BJ (cell line): ENCODE data around the gene ID2. TPM values are rescaled to one million over a fixed set of nuclear protein-coding genes. Genes with fewer than 3 reads are reported as not detected.
A peak's percentile ranks its signal among the peaks of the same experiment; 100 is the strongest.

Experiments used
- CTCF ChIA-PET: fragments of 350-600 bp; formaldehyde crosslinking; extraction: SDS; loops from one replicate; lab custom pipeline; 2021; ENCODE audit warnings: antibody characterized with exemption, inconsistent platforms; lab: Yijun Ruan, JAX
- POLR2A ChIA-PET: fragments of 300-600 bp; sonication (Branson Sonifier 250); formaldehyde crosslinking; extraction: SDS; loops from one replicate; lab custom pipeline; 2021; ENCODE audit warnings: antibody characterized with exemption; lab: Charles Lee
- DNase-seq: peaks from one replicate; pipeline ENCODE4 v3.0.0-alpha.2; 2011; ENCODE audit warnings: low read depth
- H3K27me3 ChIP-seq: 2 replicates; pipeline ENCODE4 v1.6.0; 2011; ENCODE audit warnings: low read length; ENCODE audit not compliant: control insufficient read depth, insufficient read depth
- H3K36me3 ChIP-seq: 2 replicates; pipeline ENCODE4 v1.5.1; 2011; ENCODE audit warnings: low read length; ENCODE audit not compliant: control insufficient read depth, insufficient read depth
- H3K4me3 ChIP-seq: 2 replicates; pipeline ENCODE4 v1.5.1; 2011; ENCODE audit warnings: low read depth, mild to moderate bottlenecking, control low read depth, low read length
- polyA plus RNA-seq: library from polyadenylated mRNA; depleted of rRNA; stranded (reverse); fragments of >200 nt; gene quantifications from 2 replicates; pipeline ENCODE4 v1.2.3, GENCODE V29; 2011
- TF ChIP-seq, protein P1 (sequence below): IDR thresholded peaks from 2 replicates; pipeline ENCODE4 v1.5.1; 2011; ENCODE audit warnings: low read depth, mild to moderate bottlenecking, control low read depth, inconsistent platforms, low read length, moderate library complexity; ENCODE audit not compliant: insufficient read depth

ID2 gene
- polyA plus RNA-seq, 1 experiment = 242 TPM

DNA sequence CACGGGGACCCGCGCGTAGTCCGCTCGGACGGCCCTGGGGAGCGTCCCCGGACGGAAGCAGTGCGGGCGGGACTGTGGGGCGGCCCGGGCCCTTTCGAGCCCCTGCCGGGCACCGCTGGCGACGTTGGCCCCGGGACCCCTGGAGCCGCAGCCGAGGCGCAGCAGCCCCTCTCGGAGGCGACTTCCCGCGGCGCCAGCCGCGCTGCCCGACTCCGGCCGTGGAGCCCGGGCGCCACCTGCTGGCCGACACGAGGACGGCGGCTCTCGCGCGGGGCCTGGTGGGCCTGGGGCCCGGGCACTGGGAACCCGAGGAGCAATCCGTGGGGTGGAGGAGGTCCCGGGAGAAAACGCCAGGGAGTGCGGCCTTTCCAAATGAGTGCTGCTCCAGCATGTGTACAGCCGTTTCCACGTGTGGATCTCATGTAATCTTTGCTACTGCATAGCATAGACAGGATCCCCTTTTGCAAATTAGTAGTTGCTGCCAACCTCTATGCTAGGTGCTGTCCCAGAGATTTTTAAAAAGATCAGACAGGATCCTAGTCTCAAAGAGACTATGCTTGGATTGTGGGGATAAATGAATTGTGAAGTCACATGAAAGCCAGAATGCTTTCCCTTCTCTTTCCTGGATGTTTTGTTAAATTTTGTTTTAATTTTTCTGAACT, 4.0 kb downstream of the ID2 start:
- Histone ChIP-seq H3K4me3 (peak overlapping the region; percentile 94), H3K36me3 (no peaks in the 10 kb centered on the region), H3K27me3 (no peaks in the 10 kb centered on the region)
- no peak for DNase-seq
- TF ChIP-seq, protein P1, sequence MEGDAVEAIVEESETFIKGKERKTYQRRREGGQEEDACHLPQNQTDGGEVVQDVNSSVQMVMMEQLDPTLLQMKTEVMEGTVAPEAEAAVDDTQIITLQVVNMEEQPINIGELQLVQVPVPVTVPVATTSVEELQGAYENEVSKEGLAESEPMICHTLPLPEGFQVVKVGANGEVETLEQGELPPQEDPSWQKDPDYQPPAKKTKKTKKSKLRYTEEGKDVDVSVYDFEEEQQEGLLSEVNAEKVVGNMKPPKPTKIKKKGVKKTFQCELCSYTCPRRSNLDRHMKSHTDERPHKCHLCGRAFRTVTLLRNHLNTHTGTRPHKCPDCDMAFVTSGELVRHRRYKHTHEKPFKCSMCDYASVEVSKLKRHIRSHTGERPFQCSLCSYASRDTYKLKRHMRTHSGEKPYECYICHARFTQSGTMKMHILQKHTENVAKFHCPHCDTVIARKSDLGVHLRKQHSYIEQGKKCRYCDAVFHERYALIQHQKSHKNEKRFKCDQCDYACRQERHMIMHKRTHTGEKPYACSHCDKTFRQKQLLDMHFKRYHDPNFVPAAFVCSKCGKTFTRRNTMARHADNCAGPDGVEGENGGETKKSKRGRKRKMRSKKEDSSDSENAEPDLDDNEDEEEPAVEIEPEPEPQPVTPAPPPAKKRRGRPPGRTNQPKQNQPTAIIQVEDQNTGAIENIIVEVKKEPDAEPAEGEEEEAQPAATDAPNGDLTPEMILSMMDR = peak; percentile 59
- CTCF ChIA-PET = interaction anchor here (1.6 kb wide), 1 partner anchor 1258 kb away, joined by 11 read pairs; no protein-coding TSS in a partner anchor
- POLR2A ChIA-PET = no interaction called here

DNA sequence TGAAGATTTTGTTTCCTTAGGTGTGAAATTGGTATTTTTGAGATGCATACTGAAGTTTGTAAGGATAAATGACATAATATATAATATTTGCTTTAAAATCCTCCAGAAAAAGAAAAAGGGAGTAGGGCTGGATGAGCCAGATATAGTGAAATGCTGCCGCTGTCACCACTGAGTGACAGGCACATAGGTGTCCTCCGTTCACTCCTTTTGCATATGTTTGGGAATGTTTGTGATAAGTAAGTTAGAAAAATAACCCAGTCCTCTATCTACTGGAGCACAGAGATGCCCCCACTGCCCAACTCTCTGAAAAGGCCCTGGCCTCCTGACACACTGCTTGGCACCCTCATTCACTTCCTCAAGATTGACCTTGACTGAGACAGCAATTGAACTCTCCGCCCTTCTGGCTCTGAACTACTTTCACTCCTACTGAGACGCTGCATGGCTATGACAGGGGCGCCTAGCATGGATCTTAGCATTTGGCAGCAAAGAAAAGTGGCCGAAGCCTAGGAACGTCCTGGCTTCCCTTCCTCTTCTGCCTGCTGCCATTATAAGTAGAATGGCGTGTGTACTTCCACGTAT, 10.1 kb downstream of the ID2 start:
- ChIA-PET POLR2A (no interaction called here), CTCF (interaction anchor here (0.9 to 1.9 kb wide), 3 partner anchors 13 to 1265 kb away, joined by 3 to 9 read pairs (median 5); no protein-coding TSS in a partner anchor)
- TF ChIP-seq, protein P1 = no peak
- H3K4me3 ChIP-seq = no peak overlapping the region
- no peaks in the 10 kb centered on the region for H3K27me3 ChIP-seq
- DNase-seq = no peak
- H3K36me3 ChIP-seq = no peaks in the 10 kb centered on the region

DNA sequence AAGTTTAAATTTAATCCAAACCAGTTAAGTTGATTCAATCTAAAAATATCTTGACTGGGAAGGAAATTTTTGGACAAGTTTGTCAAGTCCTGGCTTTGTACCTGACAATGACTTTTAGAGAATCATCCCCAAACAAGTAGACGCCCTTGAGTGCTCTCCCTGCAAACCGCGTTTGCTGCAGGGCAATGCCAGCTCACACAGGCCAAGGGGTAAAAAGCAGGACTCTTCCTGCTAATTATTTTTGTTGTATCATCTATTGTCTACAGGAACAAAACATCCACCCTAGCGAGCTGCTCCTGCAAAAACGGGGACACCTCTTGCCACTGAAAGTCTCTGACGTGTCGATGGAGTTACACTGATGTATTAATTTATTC, 10.9 kb downstream of the ID2 start:
- ChIA-PET POLR2A (no interaction called here), CTCF (interaction anchor here (0.9 to 1.9 kb wide), 5 partner anchors 12 to 1265 kb away, joined by 3 to 9 read pairs (median 5); no protein-coding TSS in a partner anchor)
- Histone ChIP-seq H3K36me3 (no peaks in the 10 kb centered on the region), H3K4me3 (no peak overlapping the region), H3K27me3 (no peaks in the 10 kb centered on the region)
- no peak for DNase-seq
- TF ChIP-seq, protein P1 = no peak

DNA sequence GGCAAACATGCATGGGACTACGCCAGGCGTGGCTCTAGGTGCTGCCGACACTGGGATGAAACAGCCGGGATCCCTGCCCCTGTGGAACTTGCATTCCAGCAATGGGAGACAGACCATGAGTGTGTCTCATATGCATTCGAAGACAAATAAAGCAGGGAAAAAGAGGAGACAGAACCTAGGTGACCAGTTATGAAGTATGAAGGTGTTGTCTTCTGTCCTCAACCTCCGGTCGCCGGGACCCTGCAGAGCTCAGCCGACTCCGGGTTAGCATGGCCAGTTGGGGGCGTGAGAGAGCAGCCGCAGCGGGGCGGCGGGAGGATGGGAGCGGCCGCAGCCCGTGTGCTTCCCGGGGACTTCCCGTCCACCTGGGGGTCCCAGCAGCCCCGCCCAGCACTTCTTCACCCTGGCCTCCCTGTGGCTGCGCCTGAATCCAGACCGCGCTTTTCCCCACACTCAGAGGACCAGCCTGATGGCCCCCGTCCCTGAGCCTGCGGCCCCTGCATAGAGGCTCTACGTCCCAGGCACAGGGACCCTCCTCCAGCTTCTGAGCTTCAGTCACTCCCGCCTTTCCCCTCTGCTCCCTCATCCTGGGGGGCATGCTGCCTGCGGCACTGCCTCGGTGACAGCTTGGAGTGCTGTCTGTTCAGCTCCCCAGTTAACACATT, 11.4 kb downstream of the ID2 start:
- POLR2A ChIA-PET = no interaction called here
- DNase-seq = no peak

More for the DNA sequence above, 11.4 kb downstream of the ID2 start:
- H3K36me3 ChIP-seq = no peaks in the 10 kb centered on the region
- TF ChIP-seq, protein P1 = peak; percentile 58
- no peak overlapping the region for H3K4me3 ChIP-seq
- CTCF ChIA-PET = interaction anchor here (0.9 to 1.9 kb wide), 5 partner anchors 9 to 1266 kb away, joined by 3 to 9 read pairs (median 5); no protein-coding TSS in a partner anchor
- no peaks in the 10 kb centered on the region for H3K27me3 ChIP-seq
